Endodermal cell (in vitro differentiated cells): ENCODE results near the gene MEGF10. TPM values are rescaled to one million over a fixed set of nuclear protein-coding genes. Genes with fewer than 3 reads are reported as not detected.
A peak's percentile ranks its signal among the peaks of the same experiment; 100 is the strongest.

Source experiments
- DNase-seq: peaks from one replicate; pipeline ENCODE4 v3.0.0-alpha.2; 2017
- H3K27ac ChIP-seq: 2 replicates; pipeline ENCODE4 v1.5.1; 2013; ENCODE audit warnings: mild to moderate bottlenecking, low read depth, low read length, moderate library complexity
- H3K27me3 ChIP-seq: 2 replicates; pipeline ENCODE4 v1.6.1; 2013; ENCODE audit warnings: mild to moderate bottlenecking, low read length, moderate library complexity; ENCODE audit not compliant: insufficient read depth, control insufficient read depth, poor library complexity, severe bottlenecking
- H3K36me3 ChIP-seq: 2 replicates; pipeline ENCODE4 v1.7.0; 2013; ENCODE audit warnings: mild to moderate bottlenecking, low read length, moderate library complexity; ENCODE audit not compliant: control insufficient read depth, insufficient read depth
- H3K4me1 ChIP-seq: one replicate; pipeline ENCODE4 v1.7.0; 2013; ENCODE audit warnings: low read length; ENCODE audit not compliant: control insufficient read depth, insufficient read depth
- H3K4me3 ChIP-seq: 2 replicates; pipeline ENCODE4 v1.5.1; 2013; ENCODE audit warnings: mild to moderate bottlenecking, low read length, moderate library complexity
- H3K9ac ChIP-seq: 2 replicates; pipeline ENCODE4 v1.6.1; 2013; ENCODE audit warnings: mild to moderate bottlenecking, low read length, moderate library complexity; ENCODE audit not compliant: poor library complexity, severe bottlenecking; ENCODE audit errors: extremely low read depth
- H3K9me3 ChIP-seq: 2 replicates; pipeline ENCODE4 v1.6.1; 2013; ENCODE audit warnings: mild to moderate bottlenecking, low read length, moderate library complexity; ENCODE audit not compliant: control insufficient read depth
- H3K27ac Mint-ChIP-seq: 2 replicates; pipeline ENCODE4 v1.8.0; 2020; ENCODE audit warnings: mixed read lengths
- H3K27me3 Mint-ChIP-seq: 2 replicates; pipeline ENCODE4 v1.8.0; 2021; ENCODE audit warnings: mild to moderate bottlenecking, mixed read lengths; ENCODE audit not compliant: insufficient read depth
- H3K36me3 Mint-ChIP-seq: 2 replicates; pipeline ENCODE4 v1.8.0; 2020; ENCODE audit warnings: low read depth, mixed read lengths
- H3K4me1 Mint-ChIP-seq: 2 replicates; pipeline ENCODE4 v1.8.0; 2020; ENCODE audit warnings: mixed read lengths
- H3K4me3 Mint-ChIP-seq: 2 replicates; pipeline ENCODE4 v1.8.0; 2020; ENCODE audit warnings: mild to moderate bottlenecking, moderate library complexity, mixed read lengths
- H3K9me3 Mint-ChIP-seq: 2 replicates; pipeline ENCODE4 v1.8.0; 2020; ENCODE audit warnings: mild to moderate bottlenecking, mixed read lengths
- WGBS, 2 experiments: methylation state at CpG; one replicate each; pipeline versions ENCODE4 v1.1.5 to v1.1.7; 2013; ENCODE audit warnings: missing lambda C conversion rate in 2 of 2, mixed read lengths in 1 of 2; ENCODE audit not compliant: insufficient coverage in 1 of 2, insufficient read length in 1 of 2; 5-methylcytosine and 5-hydroxymethylcytosine counted together
- total RNA-seq, 2 donors: library from RNA; stranded (reverse); fragmentation: NEBNext Ultra II Directional in 1 of 2; extraction: Animal tissue kit (Norgen Biotek cat#: 25700) in 1 of 2; gene quantifications; 2 replicates in 1 of 2; 3 replicates in 1 of 2; pipeline ENCODE4 v1.2.1, GENCODE V29; 2021
- TF ChIP-seq, protein P1 (sequence below): fragments of 200-600 bp; sonication (generic); conservative IDR thresholded peaks from 2 replicates; pipeline ENCODE4 v1.5.0; 2021; ENCODE audit warnings: antibody characterized with exemption, mild to moderate bottlenecking

Gene MEGF10
- total RNA-seq, 2 donors from 2014 or later: 12.7 to 17.7 TPM

DNA sequence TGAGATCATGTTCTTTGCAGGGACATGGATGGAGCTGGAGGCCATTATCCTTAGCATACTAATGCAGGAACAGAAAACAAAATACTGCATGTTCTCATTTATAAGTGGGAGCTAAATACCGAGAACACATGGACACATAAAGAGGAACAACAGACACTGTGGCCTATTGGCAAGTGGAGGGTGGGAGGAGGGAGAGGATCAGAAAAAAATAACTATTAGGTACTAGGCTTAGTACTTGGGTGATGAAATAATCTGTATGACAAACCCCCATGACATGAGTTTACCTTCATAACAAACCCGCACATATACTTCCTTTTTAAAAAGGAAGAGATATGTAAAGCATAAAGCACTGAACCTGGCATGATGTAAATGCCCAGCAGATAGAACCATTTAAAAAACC lies 99.0 kb downstream of the MEGF10 start:
- Histone ChIP-seq H3K4me1 (peaks cover 5% of the 10 kb centered on the region), H3K9ac (no peak overlapping the region), H3K36me3 (peaks cover 3% of the 10 kb centered on the region), H3K27ac (no peak overlapping the region), H3K9me3 (no peaks in the 10 kb centered on the region), H3K4me3 (no peak overlapping the region), H3K27me3 (no peaks in the 10 kb centered on the region)
- Mint-ChIP-seq H3K4me3 (no peak overlapping the region), H3K4me1 (peaks cover 14% of the 10 kb centered on the region), H3K27ac (no peak overlapping the region), H3K36me3 (no peaks in the 10 kb centered on the region), H3K27me3 (no peaks in the 10 kb centered on the region), H3K9me3 (no peaks in the 10 kb centered on the region)
- TF ChIP-seq, protein P1, sequence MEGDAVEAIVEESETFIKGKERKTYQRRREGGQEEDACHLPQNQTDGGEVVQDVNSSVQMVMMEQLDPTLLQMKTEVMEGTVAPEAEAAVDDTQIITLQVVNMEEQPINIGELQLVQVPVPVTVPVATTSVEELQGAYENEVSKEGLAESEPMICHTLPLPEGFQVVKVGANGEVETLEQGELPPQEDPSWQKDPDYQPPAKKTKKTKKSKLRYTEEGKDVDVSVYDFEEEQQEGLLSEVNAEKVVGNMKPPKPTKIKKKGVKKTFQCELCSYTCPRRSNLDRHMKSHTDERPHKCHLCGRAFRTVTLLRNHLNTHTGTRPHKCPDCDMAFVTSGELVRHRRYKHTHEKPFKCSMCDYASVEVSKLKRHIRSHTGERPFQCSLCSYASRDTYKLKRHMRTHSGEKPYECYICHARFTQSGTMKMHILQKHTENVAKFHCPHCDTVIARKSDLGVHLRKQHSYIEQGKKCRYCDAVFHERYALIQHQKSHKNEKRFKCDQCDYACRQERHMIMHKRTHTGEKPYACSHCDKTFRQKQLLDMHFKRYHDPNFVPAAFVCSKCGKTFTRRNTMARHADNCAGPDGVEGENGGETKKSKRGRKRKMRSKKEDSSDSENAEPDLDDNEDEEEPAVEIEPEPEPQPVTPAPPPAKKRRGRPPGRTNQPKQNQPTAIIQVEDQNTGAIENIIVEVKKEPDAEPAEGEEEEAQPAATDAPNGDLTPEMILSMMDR: no peak
- WGBS, 2 experiments: 78 to 86% methylated on average over 1 to 2 of the region's 2 CpGs
- DNase-seq: no peak

DNA sequence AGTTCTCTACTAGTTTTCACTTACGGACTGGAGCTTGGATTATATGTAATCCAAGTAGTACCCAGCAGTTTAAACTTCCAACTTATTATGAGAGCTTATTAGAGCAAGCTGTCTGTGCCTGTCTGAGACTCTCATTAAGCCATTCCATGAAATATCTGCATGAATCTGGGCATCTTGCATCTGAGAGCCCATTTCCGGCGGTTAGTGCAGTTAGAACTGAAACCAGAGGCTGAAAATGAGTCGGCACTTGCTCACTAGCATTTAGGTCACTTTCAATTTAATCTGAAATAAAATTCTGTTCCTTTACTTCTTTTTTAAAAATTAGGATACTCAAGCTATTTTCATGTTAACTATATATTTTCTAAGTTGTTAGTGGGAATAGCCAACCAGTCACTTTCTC lies 102.2 kb downstream of the MEGF10 start:
- DNase-seq: no peak
- Mint-ChIP-seq H3K27ac (no peak overlapping the region), H3K9me3 (no peaks in the 10 kb centered on the region), H3K4me3 (no peak overlapping the region), H3K36me3 (no peaks in the 10 kb centered on the region), H3K4me1 (peaks cover 20% of the 10 kb centered on the region), H3K27me3 (no peaks in the 10 kb centered on the region)
- Histone ChIP-seq H3K27ac (no peak overlapping the region), H3K27me3 (no peaks in the 10 kb centered on the region), H3K4me1 (peaks cover 5% of the 10 kb centered on the region), H3K9ac (no peak overlapping the region), H3K9me3 (no peaks in the 10 kb centered on the region), H3K36me3 (no peaks in the 10 kb centered on the region), H3K4me3 (no peak overlapping the region)
- TF ChIP-seq, protein P1: no peak
- 95 to 100% methylated on average over 1 to 4 of the region's 4 CpGs for WGBS, 2 experiments

DNA sequence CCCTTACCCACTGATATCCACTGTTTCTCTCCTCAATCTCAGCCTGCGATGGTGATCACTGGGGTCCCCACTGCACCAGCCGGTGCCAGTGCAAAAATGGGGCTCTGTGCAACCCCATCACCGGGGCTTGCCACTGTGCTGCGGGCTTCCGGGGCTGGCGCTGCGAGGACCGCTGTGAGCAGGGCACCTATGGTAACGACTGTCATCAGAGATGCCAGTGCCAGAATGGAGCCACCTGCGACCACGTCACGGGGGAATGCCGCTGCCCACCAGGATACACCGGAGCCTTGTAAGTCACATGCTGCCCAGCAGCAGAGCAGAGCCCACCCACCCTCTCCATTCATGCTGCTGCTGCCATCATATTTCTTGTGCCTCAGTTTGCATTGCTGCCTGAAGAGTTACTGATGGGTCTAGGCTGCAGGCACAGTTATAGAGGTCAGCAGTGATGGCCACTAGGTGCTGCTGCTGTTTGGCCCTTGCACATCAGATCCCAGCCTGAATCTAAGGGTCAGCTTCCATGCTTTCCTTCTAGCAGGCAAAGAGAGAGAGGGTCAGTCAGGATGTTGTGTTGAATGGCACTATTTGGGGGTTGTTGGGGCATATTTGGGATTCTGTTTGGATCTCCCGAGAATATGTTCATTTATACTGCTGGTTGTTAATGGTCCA lies 106.0 kb downstream of the MEGF10 start:
- Histone ChIP-seq H3K9ac (no peak overlapping the region), H3K9me3 (no peaks in the 10 kb centered on the region), H3K36me3 (peaks cover 8% of the 10 kb centered on the region), H3K4me3 (no peak overlapping the region), H3K27ac (no peak overlapping the region), H3K27me3 (no peaks in the 10 kb centered on the region), H3K4me1 (peaks cover 5% of the 10 kb centered on the region)
- TF ChIP-seq, protein P1: peak; percentile 67
- no peak overlapping the region for H3K4me3 Mint-ChIP-seq
- no peaks in the 10 kb centered on the region for H3K9me3 Mint-ChIP-seq
- 89 to 92% methylated on average over 8 to 15 of the region's 15 CpGs for WGBS, 2 experiments
- H3K27ac Mint-ChIP-seq: no peak overlapping the region
- peak; percentile 59 for DNase-seq
- H3K27me3 Mint-ChIP-seq: no peaks in the 10 kb centered on the region
- peaks cover 3% of the 10 kb centered on the region for H3K36me3 Mint-ChIP-seq
- H3K4me1 Mint-ChIP-seq: peaks cover 25% of the 10 kb centered on the region
